ENCODE data around the gene NRXN3. TPM values are rescaled to one million over a fixed set of nuclear protein-coding genes. Genes with fewer than 3 reads are reported as not detected.

Gene NRXN3
- total RNA-seq, 1 experiment from 2014 or later, result 1.1 TPM

GRCh38 chr14:78638926-78639325 lies 468.8 kb downstream of the NRXN3 start:
- Histone ChIP-seq H3K27ac (ENCODE audit: low read length) (no peak overlapping the region), H2AFZ (ENCODE audit: low read length) (no peak overlapping the region), H3K4me1 (ENCODE audit: insufficient read depth, low read length) (no peaks in the 10 kb centered on the region), H3F3A (ENCODE audit: low read length, unreplicated experiment) (no peaks in the 10 kb centered on the region), H3K36me3 (ENCODE audit: low read depth, low read length) (no peaks in the 10 kb centered on the region), H3K9ac (ENCODE audit: low read length) (no peak overlapping the region), H3K4me2 (ENCODE audit: low read length) (no peak overlapping the region), H3K4me3 (ENCODE audit: low read length) (no peak overlapping the region), H3K9me2 (replicated peaks; ENCODE audit: low read length) (no peaks in the 10 kb centered on the region), H4K20me1 (ENCODE audit: low read length) (no peaks in the 10 kb centered on the region), H3K27me3 (ENCODE audit: low read length) (no peaks in the 10 kb centered on the region), H3K9me3 (ENCODE audit: low read length) (no peaks in the 10 kb centered on the region), H3K79me2 (ENCODE audit: low read length) (no peaks in the 10 kb centered on the region)
- ATAC-seq (no peak), DNase-seq (no peak)
- POLR2A ChIA-PET (ENCODE audit: unreplicated experiment), result no interaction called here
- TF ChIP-seq EZH2 (IDR thresholded peaks at IDR 0.05; ENCODE audit: low read length, unreplicated experiment) (no peak), CTCF (conservative IDR thresholded peaks at IDR 0.05; ENCODE audit: low read depth, low read length) (no peak), EZH2phosphoT487 (IDR thresholded peaks at IDR 0.05; ENCODE audit: borderline replicate concordance, low read length) (no peak)
- intact Hi-C loops (cut with micrococcal nuclease), result no loop called here
- BruUV-seq (replicated peaks), result no TSS peak
- CTCF ChIA-PET, result no interaction called here

- H3F3A ChIP-seq (ENCODE audit: low read length, unreplicated experiment), result no peaks in the 10 kb centered on the region
- POLR2A ChIA-PET (ENCODE audit: unreplicated experiment), result no interaction called here
- no peak overlapping the region for H2AFZ ChIP-seq (ENCODE audit: low read length)
- DNase-seq (no peak), ATAC-seq (no peak)
- no peak overlapping the region for H3K9ac ChIP-seq (ENCODE audit: low read length)
- no peaks in the 10 kb centered on the region for H3K79me2 ChIP-seq (ENCODE audit: low read length)
- TF ChIP-seq CTCF (conservative IDR thresholded peaks at IDR 0.05; ENCODE audit: low read depth, low read length), result no peak
- TF ChIP-seq EZH2 (IDR thresholded peaks at IDR 0.05; ENCODE audit: low read length, unreplicated experiment), result no peak
- TF ChIP-seq EZH2phosphoT487 (IDR thresholded peaks at IDR 0.05; ENCODE audit: borderline replicate concordance, low read length), result no peak
- no peak overlapping the region for H3K4me2 ChIP-seq (ENCODE audit: low read length)
- no peaks in the 10 kb centered on the region for H3K9me3 ChIP-seq (ENCODE audit: low read length)
- no peaks in the 10 kb centered on the region for H4K20me1 ChIP-seq (ENCODE audit: low read length)
- H3K9me2 ChIP-seq (replicated peaks; ENCODE audit: low read length), result no peaks in the 10 kb centered on the region
- no TSS peak for BruUV-seq (replicated peaks)
- H3K4me1 ChIP-seq (ENCODE audit: insufficient read depth, low read length), result no peaks in the 10 kb centered on the region
- H3K27me3 ChIP-seq (ENCODE audit: low read length), result peaks cover 24% of the 10 kb centered on the region
- H3K4me3 ChIP-seq (ENCODE audit: low read length), result no peak overlapping the region
- intact Hi-C loops (cut with micrococcal nuclease), result no loop called here
- H3K27ac ChIP-seq (ENCODE audit: low read length), result no peak overlapping the region
- no peaks in the 10 kb centered on the region for H3K36me3 ChIP-seq (ENCODE audit: low read depth, low read length)
- CTCF ChIA-PET, result no interaction called here
These were observed 474.8 kb downstream of the NRXN3 start for GRCh38 chr14:78644824-78645559.

GRCh38 chr14:78652727-78653126 lies 482.6 kb downstream of the NRXN3 start:
- Histone ChIP-seq H3K9ac (ENCODE audit: low read length) (no peak overlapping the region), H3K9me3 (ENCODE audit: low read length) (0 out of 2 replicates have a peak, but pooled peaks cover 3% of the 10 kb centered on the region), H3K9me2 (replicated peaks; ENCODE audit: low read length) (no peaks in the 10 kb centered on the region), H3K27ac (ENCODE audit: low read length) (no peak overlapping the region), H3K4me2 (ENCODE audit: low read length) (no peak overlapping the region), H3K36me3 (ENCODE audit: low read depth, low read length) (no peaks in the 10 kb centered on the region), H4K20me1 (ENCODE audit: low read length) (no peaks in the 10 kb centered on the region), H2AFZ (ENCODE audit: low read length) (no peak overlapping the region), H3K4me1 (ENCODE audit: insufficient read depth, low read length) (no peaks in the 10 kb centered on the region), H3K27me3 (ENCODE audit: low read length) (peaks cover 6% of the 10 kb centered on the region; the same call in 1 of the 2 replicates), H3F3A (ENCODE audit: low read length, unreplicated experiment) (no peaks in the 10 kb centered on the region), H3K4me3 (ENCODE audit: low read length) (no peak overlapping the region), H3K79me2 (ENCODE audit: low read length) (no peaks in the 10 kb centered on the region)
- ChIA-PET POLR2A (ENCODE audit: unreplicated experiment) (no interaction called here), CTCF (no interaction called here)
- TF ChIP-seq EZH2phosphoT487 (IDR thresholded peaks at IDR 0.05; ENCODE audit: borderline replicate concordance, low read length) (no peak), EZH2 (IDR thresholded peaks at IDR 0.05; ENCODE audit: low read length, unreplicated experiment) (no peak), CTCF (conservative IDR thresholded peaks at IDR 0.05; ENCODE audit: low read depth, low read length) (no peak)
- ATAC-seq, result no peak
- intact Hi-C loops (cut with micrococcal nuclease), result no loop called here
- no TSS peak for BruUV-seq (replicated peaks)
- DNase-seq, result no peak
